BE2C (cell line): ENCODE data around the gene ADSL.

ENCODE experiments used
- DNase-seq: peaks from one replicate; pipeline ENCODE4 v3.0.0-alpha.2; 2020
- H3K27me3 ChIP-seq: fragments of 250-450 bp; sonication (Bioruptor Pico); 2 replicates; pipeline ENCODE4 v1.5.1; 2020; ENCODE audit warnings: mild to moderate bottlenecking
- H3K36me3 ChIP-seq: fragments of 250-450 bp; sonication (Bioruptor Pico); 2 replicates; pipeline ENCODE4 v1.5.1; 2020; ENCODE audit warnings: mild to moderate bottlenecking
- H3K4me1 ChIP-seq: fragments of 250-450 bp; sonication (Bioruptor Pico); 2 replicates; pipeline ENCODE4 v1.5.1; 2020
- H3K4me3 ChIP-seq: 2 replicates; pipeline ENCODE4 v1.5.1; 2011; ENCODE audit warnings: low read depth, low read length
- H3K9me3 ChIP-seq: fragments of 250-450 bp; sonication (Bioruptor Pico); 2 replicates; pipeline ENCODE4 v1.5.1; 2020
- TF ChIP-seq, protein P1 (sequence below): IDR thresholded peaks from 2 replicates; pipeline ENCODE4 v1.5.1; 2012; ENCODE audit warnings: mild to moderate bottlenecking, low read depth, low read length

ADSL gene

DNA sequence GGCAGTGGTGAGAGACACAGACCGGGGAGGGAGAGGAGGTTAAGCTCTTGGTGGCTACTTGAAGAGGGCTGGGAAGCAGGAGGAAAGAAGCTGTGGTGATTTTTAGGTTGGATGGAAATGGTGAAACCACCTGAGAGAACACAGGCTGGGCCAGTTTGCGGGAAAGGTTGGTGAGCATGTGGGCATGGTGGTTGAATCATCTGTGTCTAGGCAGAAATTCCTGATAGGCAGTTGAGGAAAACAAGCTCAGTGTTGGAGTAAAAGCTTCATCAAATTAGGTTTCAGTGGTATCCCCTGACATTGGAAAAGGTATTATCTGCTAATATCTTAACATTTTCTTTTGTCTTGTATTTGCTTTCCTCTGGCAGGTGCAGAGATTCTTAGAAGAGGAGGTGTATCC, 19.8 kb downstream of the ADSL start:
- Histone ChIP-seq H3K36me3 (peaks cover 61% of the 10 kb centered on the region), H3K4me3 (no peak overlapping the region), H3K4me1 (no peaks in the 10 kb centered on the region), H3K27me3 (no peaks in the 10 kb centered on the region), H3K9me3 (no peaks in the 10 kb centered on the region)
- TF ChIP-seq, protein P1, sequence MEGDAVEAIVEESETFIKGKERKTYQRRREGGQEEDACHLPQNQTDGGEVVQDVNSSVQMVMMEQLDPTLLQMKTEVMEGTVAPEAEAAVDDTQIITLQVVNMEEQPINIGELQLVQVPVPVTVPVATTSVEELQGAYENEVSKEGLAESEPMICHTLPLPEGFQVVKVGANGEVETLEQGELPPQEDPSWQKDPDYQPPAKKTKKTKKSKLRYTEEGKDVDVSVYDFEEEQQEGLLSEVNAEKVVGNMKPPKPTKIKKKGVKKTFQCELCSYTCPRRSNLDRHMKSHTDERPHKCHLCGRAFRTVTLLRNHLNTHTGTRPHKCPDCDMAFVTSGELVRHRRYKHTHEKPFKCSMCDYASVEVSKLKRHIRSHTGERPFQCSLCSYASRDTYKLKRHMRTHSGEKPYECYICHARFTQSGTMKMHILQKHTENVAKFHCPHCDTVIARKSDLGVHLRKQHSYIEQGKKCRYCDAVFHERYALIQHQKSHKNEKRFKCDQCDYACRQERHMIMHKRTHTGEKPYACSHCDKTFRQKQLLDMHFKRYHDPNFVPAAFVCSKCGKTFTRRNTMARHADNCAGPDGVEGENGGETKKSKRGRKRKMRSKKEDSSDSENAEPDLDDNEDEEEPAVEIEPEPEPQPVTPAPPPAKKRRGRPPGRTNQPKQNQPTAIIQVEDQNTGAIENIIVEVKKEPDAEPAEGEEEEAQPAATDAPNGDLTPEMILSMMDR: no peak
- no peak for DNase-seq

GRCh38 chr22:40367342-40367741, 21.0 kb downstream of the ADSL start:
- no peak for DNase-seq
- H3K27me3 ChIP-seq: no peaks in the 10 kb centered on the region
- peaks cover 48% of the 10 kb centered on the region for H3K36me3 ChIP-seq
- TF ChIP-seq, protein P1: no peak
- peaks cover 3% of the 10 kb centered on the region for H3K4me1 ChIP-seq
- no peak overlapping the region for H3K4me3 ChIP-seq
- no peaks in the 10 kb centered on the region for H3K9me3 ChIP-seq

DNA sequence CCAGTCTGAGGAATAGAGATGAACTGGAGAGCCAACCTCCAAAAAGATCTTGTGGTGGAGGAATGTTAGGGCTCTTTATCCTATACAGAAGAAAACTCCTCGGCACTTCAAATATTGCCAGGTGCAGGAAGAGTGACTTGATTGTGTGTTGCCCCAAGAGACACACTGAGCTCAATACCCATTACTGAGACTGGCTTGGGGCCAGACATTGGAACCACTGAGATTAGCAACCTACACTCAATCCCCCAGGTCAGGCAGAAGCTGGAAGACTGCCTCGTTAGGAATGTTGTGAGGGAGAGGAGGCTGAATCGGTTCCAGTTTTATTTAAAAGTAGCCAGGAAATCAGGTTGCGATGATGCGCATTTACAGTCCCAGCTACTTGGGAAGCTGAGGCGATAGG, 21.7 kb downstream of the ADSL start:
- H3K9me3 ChIP-seq: no peaks in the 10 kb centered on the region
- DNase-seq: peak; percentile 17
- TF ChIP-seq, protein P1: no peak
- H3K27me3 ChIP-seq: no peaks in the 10 kb centered on the region
- H3K4me1 ChIP-seq: peaks cover 7% of the 10 kb centered on the region
- no peak overlapping the region for H3K4me3 ChIP-seq
- peaks cover 41% of the 10 kb centered on the region for H3K36me3 ChIP-seq

GRCh38 chr22:40368836-40369235, 22.5 kb downstream of the ADSL start:
- no peaks in the 10 kb centered on the region for H3K9me3 ChIP-seq
- no peak overlapping the region for H3K4me3 ChIP-seq
- TF ChIP-seq, protein P1: no peak
- DNase-seq: no peak
- H3K4me1 ChIP-seq: peaks cover 12% of the 10 kb centered on the region
- no peaks in the 10 kb centered on the region for H3K27me3 ChIP-seq
- peaks cover 37% of the 10 kb centered on the region for H3K36me3 ChIP-seq

GRCh38 chr22:40374567-40374966, 28.3 kb downstream of the ADSL start:
- TF ChIP-seq, protein P1: no peak
- Histone ChIP-seq H3K36me3 (peaks cover 2% of the 10 kb centered on the region; the same call in 1 of the 2 replicates), H3K27me3 (no peaks in the 10 kb centered on the region), H3K4me1 (peaks cover 12% of the 10 kb centered on the region), H3K9me3 (no peaks in the 10 kb centered on the region), H3K4me3 (no peak overlapping the region)
- no peak for DNase-seq

GRCh38 chr22:40376149-40376548, 29.8 kb downstream of the ADSL start:
- H3K4me3 ChIP-seq: no peak overlapping the region
- 0 out of 2 replicates have a peak, but pooled peaks cover 2% of the 10 kb centered on the region for H3K36me3 ChIP-seq
- TF ChIP-seq, protein P1: no peak
- DNase-seq: no peak
- H3K4me1 ChIP-seq: peaks cover 12% of the 10 kb centered on the region
- no peaks in the 10 kb centered on the region for H3K27me3 ChIP-seq
- no peaks in the 10 kb centered on the region for H3K9me3 ChIP-seq
